Right lobe of liver (tissue), 6 donors: ENCODE results near the gene ENTHD1. TPM values are rescaled to one million over a fixed set of nuclear protein-coding genes. Genes with fewer than 3 reads are reported as not detected.

Experiments
- ATAC-seq, 4 donors: fragments of 200-7000 bp; cut with Tn5 transposase; one replicate each; pipeline ENCODE4 v1.9.1; 2020; ENCODE audit warnings: mild to moderate bottlenecking in 4 of 4, moderate library complexity in 4 of 4
- DNase-seq, 3 donors: peaks; one replicate each; pipeline ENCODE4 v3.0.0-alpha.2; 2020
- H3K27ac ChIP-seq, 3 donors: fragments of 200-600 bp; one replicate each; pipeline ENCODE4 v1.8.0; 2022
- H3K27me3 ChIP-seq, 2 donors: fragments of 200-600 bp; one replicate each; pipeline ENCODE4 v1.8.0; 2022
- H3K36me3 ChIP-seq, 4 donors: fragments of 200-600 bp; sonication (generic) in 1 of 4; one replicate each; pipeline versions ENCODE4 v1.5.1 to v1.8.0; 2017 to 2022; ENCODE audit warnings: control low read depth in 1 of 4
- H3K4me1 ChIP-seq, 4 donors: fragments of 200-600 bp; sonication (generic) in 1 of 4; one replicate each; pipeline versions ENCODE4 v1.5.1 to v1.8.0; 2017 to 2022; ENCODE audit warnings: control low read depth in 1 of 4
- H3K4me3 ChIP-seq, 3 donors: fragments of 200-600 bp; one replicate each; pipeline ENCODE4 v1.8.0; 2022
- H3K9me3 ChIP-seq, 4 donors: fragments of 200-600 bp; sonication (generic) in 1 of 4; one replicate each; pipeline versions ENCODE4 v1.5.1 to v1.8.0; 2017 to 2022; ENCODE audit warnings: control low read depth in 1 of 4
- POLR2A ChIP-seq: fragments of 450-650 bp; IDR thresholded peaks from one replicate; pipeline ENCODE4 v1.6.1; 2017; ENCODE audit warnings: antibody characterized with exemption, mild to moderate bottlenecking
- WGBS: methylation state at CpG from one replicate; pipeline ENCODE4 v1.1.6; 2018; ENCODE audit warnings: low coverage, low lambda C conversion rate; ENCODE audit not compliant: insufficient coverage; ENCODE audit errors: missing lambda C conversion rate; 5-methylcytosine and 5-hydroxymethylcytosine counted together
- intact Hi-C, 2 donors: fragments of 100-400 bp; cut with DNase I; formaldehyde crosslinking; loops; one replicate each; pipeline versions ENCODE4 v1.11.2 to v1.14.1; 2022
- total RNA-seq, 6 experiments: library from RNA; depleted of rRNA in 2 of 6; stranded (reverse); fragments of >200 nt in 2 of 6; fragmentation: NEBNext Ultra II Directional in 3 of 6; extraction: Animal tissue kit (Norgen Biotek cat#: 25700) in 3 of 6; gene quantifications; one replicate each; pipeline versions ENCODE4 v1.1.0 to v1.2.4, GENCODE V29; 2016 to 2023
- TF ChIP-seq, protein P1 (sequence below), 4 donors: fragments of 200-600 bp in 3 of 4; fragments of 450-650 bp in 1 of 4; IDR thresholded peaks; one replicate each; pipeline versions ENCODE4 v1.5.1 to v1.8.0; 2016 to 2022; ENCODE audit warnings: antibody characterized with exemption in 4 of 4, mild to moderate bottlenecking in 2 of 4
- donor health status: DM: no; HTN: yes; CAD: no.
- donor health status: DM: no; HTN: no; CAD: no.
- donor health status: DM: no; HTN: no; CAD: no.
- donor health status: DM: no; HTN: yes; CAD: no.
- donor health status: DM: no; HTN: yes; CAD: no.

Gene ENTHD1
- total RNA-seq, 6 experiments from 2014 or later: not detected

DNA sequence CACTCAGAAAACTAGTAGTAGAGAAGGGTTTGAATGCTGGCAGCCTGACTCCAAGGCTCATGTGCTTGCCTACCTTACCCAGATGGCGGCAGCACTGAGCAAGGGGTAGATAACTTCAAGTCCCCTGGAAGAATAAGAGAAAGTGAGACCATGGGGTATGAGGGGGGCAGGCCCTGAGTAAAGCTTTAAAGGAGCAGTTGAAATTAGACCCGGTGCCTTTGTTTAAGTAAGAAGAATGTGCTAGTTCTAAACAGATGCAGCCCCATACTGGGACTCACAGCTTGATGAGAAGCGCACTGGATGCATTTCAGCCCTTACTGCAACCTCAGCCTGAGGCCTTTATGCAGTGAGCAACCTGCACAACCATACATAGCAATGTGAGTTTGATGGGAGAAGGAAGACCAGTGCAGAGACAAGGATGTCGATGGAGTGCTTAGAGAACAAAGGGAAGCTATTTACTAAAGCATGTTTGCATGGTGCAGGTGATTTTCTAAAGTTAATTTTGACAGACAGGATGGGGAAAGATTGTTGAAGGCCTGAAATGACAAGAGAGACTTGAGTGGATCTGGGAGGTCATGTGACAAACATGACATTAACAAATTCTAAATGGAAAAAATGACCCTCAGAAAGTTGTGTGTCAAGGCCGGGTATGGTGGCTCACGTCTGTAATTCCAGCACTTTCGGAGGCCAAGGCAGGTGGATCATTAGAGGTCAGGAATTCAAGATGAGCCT, 39.5 kb upstream of the ENTHD1 start:
- TF ChIP-seq, protein P1, sequence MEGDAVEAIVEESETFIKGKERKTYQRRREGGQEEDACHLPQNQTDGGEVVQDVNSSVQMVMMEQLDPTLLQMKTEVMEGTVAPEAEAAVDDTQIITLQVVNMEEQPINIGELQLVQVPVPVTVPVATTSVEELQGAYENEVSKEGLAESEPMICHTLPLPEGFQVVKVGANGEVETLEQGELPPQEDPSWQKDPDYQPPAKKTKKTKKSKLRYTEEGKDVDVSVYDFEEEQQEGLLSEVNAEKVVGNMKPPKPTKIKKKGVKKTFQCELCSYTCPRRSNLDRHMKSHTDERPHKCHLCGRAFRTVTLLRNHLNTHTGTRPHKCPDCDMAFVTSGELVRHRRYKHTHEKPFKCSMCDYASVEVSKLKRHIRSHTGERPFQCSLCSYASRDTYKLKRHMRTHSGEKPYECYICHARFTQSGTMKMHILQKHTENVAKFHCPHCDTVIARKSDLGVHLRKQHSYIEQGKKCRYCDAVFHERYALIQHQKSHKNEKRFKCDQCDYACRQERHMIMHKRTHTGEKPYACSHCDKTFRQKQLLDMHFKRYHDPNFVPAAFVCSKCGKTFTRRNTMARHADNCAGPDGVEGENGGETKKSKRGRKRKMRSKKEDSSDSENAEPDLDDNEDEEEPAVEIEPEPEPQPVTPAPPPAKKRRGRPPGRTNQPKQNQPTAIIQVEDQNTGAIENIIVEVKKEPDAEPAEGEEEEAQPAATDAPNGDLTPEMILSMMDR (IDR thresholded peaks at IDR 0.05): peak; percentile 70 to 82 (median 76)
- no peak for TF ChIP-seq POLR2A
- no peaks in the 10 kb centered on the region for H3K9me3 ChIP-seq
- no peaks in the 10 kb centered on the region for H3K36me3 ChIP-seq
- DNase-seq (peak in 2 of 3 donors; percentile 51 to 60), ATAC-seq (peak; percentile 69 to 77 (median 74))
- 66% methylated on average over 6 of the region's 7 CpGs for WGBS
- no peaks in the 10 kb centered on the region for H3K27me3 ChIP-seq
- H3K4me1 ChIP-seq: no peaks in the 10 kb centered on the region
- H3K4me3 ChIP-seq: no peak overlapping the region
- intact Hi-C loops: loop anchor here in 1 of 2 donors (10.0 kb wide), 1 partner anchor 92 kb away; no protein-coding TSS in a partner anchor
- no peak overlapping the region for H3K27ac ChIP-seq

DNA sequence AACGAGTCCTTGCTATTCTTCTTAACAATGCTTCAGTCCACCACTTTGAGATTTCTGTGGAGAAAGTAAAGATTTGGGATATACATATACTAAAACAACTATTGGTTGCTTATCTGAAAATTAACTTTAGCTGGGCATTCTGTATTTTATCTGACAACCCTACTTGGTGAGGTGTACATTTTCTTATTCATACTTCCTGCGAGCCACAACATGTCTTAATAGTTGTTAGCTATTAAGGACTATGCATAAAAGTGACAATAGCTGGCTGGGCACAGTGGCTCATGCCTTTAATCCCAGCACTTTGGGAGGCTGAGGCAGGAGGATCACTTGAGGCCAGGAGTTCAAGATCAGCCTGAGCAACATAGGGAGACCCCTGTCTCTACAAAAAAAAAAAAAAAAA, 38.6 kb upstream of the ENTHD1 start:
- Histone ChIP-seq H3K27ac (no peak overlapping the region), H3K27me3 (no peaks in the 10 kb centered on the region), H3K4me3 (no peak overlapping the region), H3K9me3 (no peaks in the 10 kb centered on the region), H3K4me1 (no peaks in the 10 kb centered on the region), H3K36me3 (no peaks in the 10 kb centered on the region)
- intact Hi-C loops: loop anchor here in 1 of 2 donors (10.0 kb wide), 1 partner anchor 93 kb away; no protein-coding TSS in a partner anchor
- 38% methylated on average over 2 of the region's 2 CpGs for WGBS
- no peak for ATAC-seq
- no peak for DNase-seq
- TF ChIP-seq, protein P1 (IDR thresholded peaks at IDR 0.05): no peak
- TF ChIP-seq POLR2A: no peak

DNA sequence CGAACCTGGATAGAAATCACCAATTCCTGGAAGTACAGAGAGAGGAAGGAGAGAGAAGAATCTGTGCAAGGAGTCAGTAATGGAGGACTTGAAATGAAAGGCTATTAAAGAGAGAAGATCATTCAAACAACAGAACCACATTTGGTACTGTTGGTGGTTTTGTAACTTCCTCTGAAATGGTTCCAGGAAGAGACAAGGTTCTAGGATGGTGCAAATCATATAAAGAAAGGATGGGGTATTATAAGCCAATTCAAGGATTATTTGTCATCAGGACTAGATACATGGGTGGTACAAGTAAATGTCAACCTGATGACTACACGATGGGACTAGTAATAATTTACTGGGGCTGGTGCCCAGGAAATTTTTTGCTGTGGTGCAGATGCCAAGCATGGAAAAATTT, 37.7 kb upstream of the ENTHD1 start:
- no peaks in the 10 kb centered on the region for H3K4me1 ChIP-seq
- no peaks in the 10 kb centered on the region for H3K36me3 ChIP-seq
- H3K9me3 ChIP-seq: no peaks in the 10 kb centered on the region
- H3K4me3 ChIP-seq: no peak overlapping the region
- TF ChIP-seq POLR2A: no peak
- TF ChIP-seq, protein P1 (IDR thresholded peaks at IDR 0.05): no peak
- intact Hi-C loops: loop anchor here in 1 of 2 donors (10.0 kb wide), 1 partner anchor 94 kb away; no protein-coding TSS in a partner anchor
- ATAC-seq (no peak), DNase-seq (no peak)
- H3K27me3 ChIP-seq: no peaks in the 10 kb centered on the region
- 23% methylated on average over 2 of the region's 2 CpGs for WGBS
- H3K27ac ChIP-seq: no peak overlapping the region

DNA sequence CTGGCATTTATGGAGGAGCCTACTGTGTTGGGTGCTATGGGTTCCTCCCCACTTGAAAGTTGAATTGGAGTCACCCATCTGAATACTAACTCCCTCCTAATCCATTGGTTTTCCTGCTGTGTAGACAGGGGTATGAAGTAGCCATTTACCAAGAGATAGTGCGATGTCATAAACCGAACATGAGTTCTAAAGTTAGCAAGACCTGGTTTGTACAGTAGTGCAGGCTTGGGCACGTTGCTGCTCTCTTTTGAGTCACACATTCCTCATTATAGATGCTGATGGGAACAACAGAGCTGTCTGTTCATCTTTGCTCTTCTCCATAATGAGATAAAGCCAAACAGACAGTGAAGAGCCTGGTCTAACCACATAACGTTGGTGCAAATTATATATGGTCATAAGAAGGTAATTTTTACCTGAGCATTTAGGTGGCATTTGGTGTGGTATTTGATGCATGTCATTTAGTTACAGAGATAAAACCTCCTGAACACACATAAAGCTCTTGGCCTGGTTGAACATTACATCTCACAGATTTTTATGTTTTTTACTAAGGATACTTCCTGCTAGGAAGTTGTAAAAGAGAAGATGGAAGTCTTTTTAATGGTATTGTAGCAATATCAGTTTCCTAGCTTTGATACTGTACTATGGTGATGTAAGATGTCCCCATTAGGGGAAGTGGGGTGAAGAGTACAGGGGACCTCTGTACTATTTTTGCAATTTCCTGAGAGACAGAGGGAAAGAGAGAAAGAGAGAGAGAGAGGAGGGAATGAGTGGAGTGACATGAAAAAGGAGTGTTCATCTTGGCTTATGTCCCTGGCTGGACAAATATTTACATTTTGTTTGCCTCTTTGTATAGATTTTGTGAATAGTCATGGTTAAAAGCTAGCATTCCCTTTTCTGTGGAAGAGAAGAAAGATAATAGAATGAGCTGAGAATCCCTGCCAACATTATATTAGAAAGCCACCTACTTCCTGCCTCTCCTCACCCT, 35.3 kb upstream of the ENTHD1 start:
- no peaks in the 10 kb centered on the region for H3K27me3 ChIP-seq
- DNase-seq (no peak), ATAC-seq (no peak)
- no peak for TF ChIP-seq POLR2A
- TF ChIP-seq, protein P1 (IDR thresholded peaks at IDR 0.05): no peak
- H3K27ac ChIP-seq: no peak overlapping the region
- no peak overlapping the region for H3K4me3 ChIP-seq
- intact Hi-C loops: no loop called here
- no peaks in the 10 kb centered on the region for H3K4me1 ChIP-seq
- no peaks in the 10 kb centered on the region for H3K9me3 ChIP-seq
- 66% methylated on average over 4 of the region's 4 CpGs for WGBS
- no peaks in the 10 kb centered on the region for H3K36me3 ChIP-seq
